ENCODE data around the gene PARD3. TPM values are rescaled to one million over a fixed set of nuclear protein-coding genes. Genes with fewer than 3 reads are reported as not detected.
A peak's percentile ranks its signal among the peaks of the same experiment; 100 is the strongest.

Gene PARD3
- total RNA-seq, 1 experiment from 2014 or later, result 51.8 TPM

DNA sequence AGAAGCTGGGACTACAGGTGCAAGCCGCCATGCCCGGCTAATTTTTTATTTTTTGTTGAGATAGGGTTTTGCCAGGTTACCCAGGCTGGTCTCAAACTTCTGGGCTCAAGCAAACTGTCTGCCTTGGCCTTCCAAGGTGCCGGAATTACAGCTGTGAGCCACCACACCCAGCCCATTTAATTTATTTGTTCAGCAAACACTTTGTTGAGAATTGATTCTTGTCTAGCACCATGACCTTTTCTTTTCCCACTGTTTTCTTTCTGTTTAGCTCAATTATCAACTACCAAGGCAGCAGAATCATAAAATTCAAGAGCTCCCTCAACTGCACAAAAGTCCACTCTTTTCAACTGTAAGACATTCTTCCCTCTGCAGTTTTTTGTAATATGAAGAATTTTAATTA, 47.8 kb upstream of the PARD3 start:
- H3K36me3 Mint-ChIP-seq, result no peaks in the 10 kb centered on the region
- ATAC-seq (no peak), DNase-seq (ENCODE audit: low spot score) (no peak)
- H3K27me3 Mint-ChIP-seq (ENCODE audit: low read depth), result no peaks in the 10 kb centered on the region
- H3K4me1 Mint-ChIP-seq, result peaks cover 24% of the 10 kb centered on the region
- H3K4me3 Mint-ChIP-seq, result no peak overlapping the region
- no peaks in the 10 kb centered on the region for H3K9me3 Mint-ChIP-seq
- TF ChIP-seq ZNF671 (CRISPR knock-in tag; IDR thresholded peaks at IDR 0.05), result no peak
- no peak for TF ChIP-seq NFYB (CRISPR knock-in tag; conservative IDR thresholded peaks at IDR 0.05; ENCODE audit: low read depth)
- no peak for TF ChIP-seq MXD4 (CRISPR knock-in tag; IDR thresholded peaks at IDR 0.05; ENCODE audit: borderline replicate concordance)
- TF ChIP-seq, protein P1, sequence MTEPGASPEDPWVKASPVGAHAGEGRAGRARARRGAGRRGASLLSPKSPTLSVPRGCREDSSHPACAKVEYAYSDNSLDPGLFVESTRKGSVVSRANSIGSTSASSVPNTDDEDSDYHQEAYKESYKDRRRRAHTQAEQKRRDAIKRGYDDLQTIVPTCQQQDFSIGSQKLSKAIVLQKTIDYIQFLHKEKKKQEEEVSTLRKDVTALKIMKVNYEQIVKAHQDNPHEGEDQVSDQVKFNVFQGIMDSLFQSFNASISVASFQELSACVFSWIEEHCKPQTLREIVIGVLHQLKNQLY (CRISPR knock-in tag; IDR thresholded peaks at IDR 0.05), result no peak
- no peak for TF ChIP-seq NR1H2 (CRISPR knock-in tag; IDR thresholded peaks at IDR 0.05)
- TF ChIP-seq, protein P2, sequence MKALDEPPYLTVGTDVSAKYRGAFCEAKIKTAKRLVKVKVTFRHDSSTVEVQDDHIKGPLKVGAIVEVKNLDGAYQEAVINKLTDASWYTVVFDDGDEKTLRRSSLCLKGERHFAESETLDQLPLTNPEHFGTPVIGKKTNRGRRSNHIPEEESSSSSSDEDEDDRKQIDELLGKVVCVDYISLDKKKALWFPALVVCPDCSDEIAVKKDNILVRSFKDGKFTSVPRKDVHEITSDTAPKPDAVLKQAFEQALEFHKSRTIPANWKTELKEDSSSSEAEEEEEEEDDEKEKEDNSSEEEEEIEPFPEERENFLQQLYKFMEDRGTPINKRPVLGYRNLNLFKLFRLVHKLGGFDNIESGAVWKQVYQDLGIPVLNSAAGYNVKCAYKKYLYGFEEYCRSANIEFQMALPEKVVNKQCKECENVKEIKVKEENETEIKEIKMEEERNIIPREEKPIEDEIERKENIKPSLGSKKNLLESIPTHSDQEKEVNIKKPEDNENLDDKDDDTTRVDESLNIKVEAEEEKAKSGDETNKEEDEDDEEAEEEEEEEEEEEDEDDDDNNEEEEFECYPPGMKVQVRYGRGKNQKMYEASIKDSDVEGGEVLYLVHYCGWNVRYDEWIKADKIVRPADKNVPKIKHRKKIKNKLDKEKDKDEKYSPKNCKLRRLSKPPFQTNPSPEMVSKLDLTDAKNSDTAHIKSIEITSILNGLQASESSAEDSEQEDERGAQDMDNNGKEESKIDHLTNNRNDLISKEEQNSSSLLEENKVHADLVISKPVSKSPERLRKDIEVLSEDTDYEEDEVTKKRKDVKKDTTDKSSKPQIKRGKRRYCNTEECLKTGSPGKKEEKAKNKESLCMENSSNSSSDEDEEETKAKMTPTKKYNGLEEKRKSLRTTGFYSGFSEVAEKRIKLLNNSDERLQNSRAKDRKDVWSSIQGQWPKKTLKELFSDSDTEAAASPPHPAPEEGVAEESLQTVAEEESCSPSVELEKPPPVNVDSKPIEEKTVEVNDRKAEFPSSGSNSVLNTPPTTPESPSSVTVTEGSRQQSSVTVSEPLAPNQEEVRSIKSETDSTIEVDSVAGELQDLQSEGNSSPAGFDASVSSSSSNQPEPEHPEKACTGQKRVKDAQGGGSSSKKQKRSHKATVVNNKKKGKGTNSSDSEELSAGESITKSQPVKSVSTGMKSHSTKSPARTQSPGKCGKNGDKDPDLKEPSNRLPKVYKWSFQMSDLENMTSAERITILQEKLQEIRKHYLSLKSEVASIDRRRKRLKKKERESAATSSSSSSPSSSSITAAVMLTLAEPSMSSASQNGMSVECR (CRISPR knock-in tag; IDR thresholded peaks at IDR 0.05; ENCODE audit: borderline replicate concordance), result no peak
- TF ChIP-seq, protein P3, sequence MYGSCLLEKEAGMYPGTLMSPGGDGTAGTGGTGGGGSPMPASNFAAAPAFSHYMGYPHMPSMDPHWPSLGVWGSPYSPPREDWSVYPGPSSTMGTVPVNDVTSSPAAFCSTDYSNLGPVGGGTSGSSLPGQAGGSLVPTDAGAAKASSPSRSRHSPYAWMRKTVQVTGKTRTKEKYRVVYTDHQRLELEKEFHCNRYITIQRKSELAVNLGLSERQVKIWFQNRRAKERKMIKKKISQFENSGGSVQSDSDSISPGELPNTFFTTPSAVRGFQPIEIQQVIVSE (CRISPR knock-in tag; IDR thresholded peaks at IDR 0.05; ENCODE audit: borderline replicate concordance), result no peak
- CTCF ChIA-PET, result interaction anchor here (0.5 to 2.3 kb wide), 2 partner anchors 9 to 41 kb away, joined by 3 to 11 read pairs; no protein-coding TSS in a partner anchor
- POLR2A ChIA-PET, result no interaction called here
- H3K27ac Mint-ChIP-seq, result no peak overlapping the region

DNA sequence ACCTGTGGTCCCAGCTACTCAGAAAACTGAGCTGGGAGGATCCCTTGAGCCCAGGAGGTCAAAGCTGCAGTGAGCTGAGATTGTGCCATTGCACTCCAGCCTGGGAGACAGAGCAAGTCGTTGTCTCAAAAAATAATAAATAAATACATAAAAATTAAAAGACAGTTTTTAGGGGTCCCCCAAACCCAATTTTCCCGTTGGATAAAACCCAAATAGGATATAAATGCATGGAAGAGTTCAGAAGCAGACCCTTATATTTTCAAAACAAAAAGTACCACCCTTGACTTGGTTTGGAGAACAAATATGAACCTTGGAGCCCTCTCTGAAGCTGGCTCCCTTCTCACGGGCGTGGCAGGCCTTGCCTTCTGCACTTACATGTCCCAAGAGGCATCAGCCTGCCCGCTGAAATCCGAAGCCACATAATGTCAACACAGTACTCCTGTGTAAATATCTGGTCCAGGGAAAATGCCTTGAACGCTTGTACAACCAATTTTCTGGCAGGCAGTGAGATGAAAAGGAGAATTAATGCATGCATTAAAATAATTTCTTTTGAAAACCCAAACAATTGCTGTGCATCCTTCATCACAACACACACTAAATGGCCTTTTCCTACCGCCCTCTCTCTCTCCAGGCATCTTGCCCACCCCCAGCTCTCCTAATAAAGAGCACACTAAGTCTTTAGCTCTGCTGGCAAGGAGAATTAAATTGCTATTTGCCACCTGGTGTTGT, 46.4 kb upstream of the PARD3 start:
- peak; percentile 24; the same call in 1 of the 2 replicates for ATAC-seq
- no peaks in the 10 kb centered on the region for H3K36me3 Mint-ChIP-seq
- H3K4me3 Mint-ChIP-seq, result no peak overlapping the region
- no peaks in the 10 kb centered on the region for H3K27me3 Mint-ChIP-seq (ENCODE audit: low read depth)
- no peak for TF ChIP-seq NR2C2 (CRISPR knock-in tag; IDR thresholded peaks at IDR 0.05)
- H3K27ac Mint-ChIP-seq, result peak overlapping the region; percentile 59; the same call in 1 of the 2 replicates
- no peak for DNase-seq (ENCODE audit: low spot score)
- H3K9me3 Mint-ChIP-seq, result no peaks in the 10 kb centered on the region
- ChIA-PET CTCF (interaction anchor here (1.0 kb wide), 1 partner anchor 44 kb away, joined by 3 read pairs; no protein-coding TSS in a partner anchor), POLR2A (interaction anchor here (0.7 kb wide), 1 partner anchor 133 kb away, joined by 3 read pairs; no protein-coding TSS in a partner anchor)
- H3K4me1 Mint-ChIP-seq, result peaks cover 23% of the 10 kb centered on the region

DNA sequence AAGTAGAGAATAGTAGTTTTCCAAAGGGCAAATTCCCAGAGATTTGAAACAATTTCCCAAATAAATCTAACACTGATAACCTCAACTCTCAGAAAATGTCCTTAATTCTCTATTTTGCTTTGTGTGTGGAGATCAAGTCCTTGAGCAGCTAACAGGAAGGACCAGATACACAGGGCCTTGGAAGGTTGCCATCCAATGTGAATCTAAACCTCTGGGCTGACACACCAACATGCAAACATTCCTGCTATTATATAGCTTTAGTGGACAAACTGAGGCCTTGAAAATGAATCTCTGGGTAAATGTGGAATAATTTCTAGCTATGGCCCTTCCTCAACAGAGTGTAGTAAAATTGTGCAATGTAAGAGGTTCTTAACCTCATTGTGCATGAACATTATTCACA, 44.1 kb upstream of the PARD3 start:
- H3K4me3 Mint-ChIP-seq, result no peak overlapping the region
- ATAC-seq, result no peak
- no peaks in the 10 kb centered on the region for H3K36me3 Mint-ChIP-seq
- no peak for DNase-seq (ENCODE audit: low spot score)
- CTCF ChIA-PET, result no interaction called here
- peaks cover 20% of the 10 kb centered on the region for H3K4me1 Mint-ChIP-seq
- H3K27ac Mint-ChIP-seq, result no peak overlapping the region
- H3K9me3 Mint-ChIP-seq, result no peaks in the 10 kb centered on the region
- TF ChIP-seq JAZF1 (CRISPR knock-in tag; IDR thresholded peaks at IDR 0.05) (no peak), ZNF232 (CRISPR knock-in tag; IDR thresholded peaks at IDR 0.05) (no peak), ZNF671 (CRISPR knock-in tag; IDR thresholded peaks at IDR 0.05) (no peak), TEAD1 (CRISPR knock-in tag; IDR thresholded peaks at IDR 0.05) (no peak), ZNF121 (CRISPR knock-in tag; IDR thresholded peaks at IDR 0.05) (no peak)
- TF ChIP-seq, protein P4, sequence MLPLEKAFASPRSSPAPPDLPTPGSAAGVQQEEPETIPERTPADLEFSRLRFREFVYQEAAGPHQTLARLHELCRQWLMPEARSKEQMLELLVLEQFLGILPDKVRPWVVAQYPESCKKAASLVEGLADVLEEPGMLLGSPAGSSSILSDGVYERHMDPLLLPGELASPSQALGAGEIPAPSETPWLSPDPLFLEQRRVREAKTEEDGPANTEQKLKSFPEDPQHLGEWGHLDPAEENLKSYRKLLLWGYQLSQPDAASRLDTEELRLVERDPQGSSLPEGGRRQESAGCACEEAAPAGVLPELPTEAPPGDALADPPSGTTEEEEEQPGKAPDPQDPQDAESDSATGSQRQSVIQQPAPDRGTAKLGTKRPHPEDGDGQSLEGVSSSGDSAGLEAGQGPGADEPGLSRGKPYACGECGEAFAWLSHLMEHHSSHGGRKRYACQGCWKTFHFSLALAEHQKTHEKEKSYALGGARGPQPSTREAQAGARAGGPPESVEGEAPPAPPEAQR (CRISPR knock-in tag; IDR thresholded peaks at IDR 0.05), result no peak
- TF ChIP-seq, protein P5, sequence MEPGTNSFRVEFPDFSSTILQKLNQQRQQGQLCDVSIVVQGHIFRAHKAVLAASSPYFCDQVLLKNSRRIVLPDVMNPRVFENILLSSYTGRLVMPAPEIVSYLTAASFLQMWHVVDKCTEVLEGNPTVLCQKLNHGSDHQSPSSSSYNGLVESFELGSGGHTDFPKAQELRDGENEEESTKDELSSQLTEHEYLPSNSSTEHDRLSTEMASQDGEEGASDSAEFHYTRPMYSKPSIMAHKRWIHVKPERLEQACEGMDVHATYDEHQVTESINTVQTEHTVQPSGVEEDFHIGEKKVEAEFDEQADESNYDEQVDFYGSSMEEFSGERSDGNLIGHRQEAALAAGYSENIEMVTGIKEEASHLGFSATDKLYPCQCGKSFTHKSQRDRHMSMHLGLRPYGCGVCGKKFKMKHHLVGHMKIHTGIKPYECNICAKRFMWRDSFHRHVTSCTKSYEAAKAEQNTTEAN (CRISPR knock-in tag; IDR thresholded peaks at IDR 0.05), result no peak
- TF ChIP-seq, protein P6, sequence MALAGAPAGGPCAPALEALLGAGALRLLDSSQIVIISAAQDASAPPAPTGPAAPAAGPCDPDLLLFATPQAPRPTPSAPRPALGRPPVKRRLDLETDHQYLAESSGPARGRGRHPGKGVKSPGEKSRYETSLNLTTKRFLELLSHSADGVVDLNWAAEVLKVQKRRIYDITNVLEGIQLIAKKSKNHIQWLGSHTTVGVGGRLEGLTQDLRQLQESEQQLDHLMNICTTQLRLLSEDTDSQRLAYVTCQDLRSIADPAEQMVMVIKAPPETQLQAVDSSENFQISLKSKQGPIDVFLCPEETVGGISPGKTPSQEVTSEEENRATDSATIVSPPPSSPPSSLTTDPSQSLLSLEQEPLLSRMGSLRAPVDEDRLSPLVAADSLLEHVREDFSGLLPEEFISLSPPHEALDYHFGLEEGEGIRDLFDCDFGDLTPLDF (CRISPR knock-in tag; IDR thresholded peaks at IDR 0.05), result no peak
- TF ChIP-seq, protein P7, sequence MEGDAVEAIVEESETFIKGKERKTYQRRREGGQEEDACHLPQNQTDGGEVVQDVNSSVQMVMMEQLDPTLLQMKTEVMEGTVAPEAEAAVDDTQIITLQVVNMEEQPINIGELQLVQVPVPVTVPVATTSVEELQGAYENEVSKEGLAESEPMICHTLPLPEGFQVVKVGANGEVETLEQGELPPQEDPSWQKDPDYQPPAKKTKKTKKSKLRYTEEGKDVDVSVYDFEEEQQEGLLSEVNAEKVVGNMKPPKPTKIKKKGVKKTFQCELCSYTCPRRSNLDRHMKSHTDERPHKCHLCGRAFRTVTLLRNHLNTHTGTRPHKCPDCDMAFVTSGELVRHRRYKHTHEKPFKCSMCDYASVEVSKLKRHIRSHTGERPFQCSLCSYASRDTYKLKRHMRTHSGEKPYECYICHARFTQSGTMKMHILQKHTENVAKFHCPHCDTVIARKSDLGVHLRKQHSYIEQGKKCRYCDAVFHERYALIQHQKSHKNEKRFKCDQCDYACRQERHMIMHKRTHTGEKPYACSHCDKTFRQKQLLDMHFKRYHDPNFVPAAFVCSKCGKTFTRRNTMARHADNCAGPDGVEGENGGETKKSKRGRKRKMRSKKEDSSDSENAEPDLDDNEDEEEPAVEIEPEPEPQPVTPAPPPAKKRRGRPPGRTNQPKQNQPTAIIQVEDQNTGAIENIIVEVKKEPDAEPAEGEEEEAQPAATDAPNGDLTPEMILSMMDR (IDR thresholded peaks at IDR 0.05), result no peak
- TF ChIP-seq, protein P8, sequence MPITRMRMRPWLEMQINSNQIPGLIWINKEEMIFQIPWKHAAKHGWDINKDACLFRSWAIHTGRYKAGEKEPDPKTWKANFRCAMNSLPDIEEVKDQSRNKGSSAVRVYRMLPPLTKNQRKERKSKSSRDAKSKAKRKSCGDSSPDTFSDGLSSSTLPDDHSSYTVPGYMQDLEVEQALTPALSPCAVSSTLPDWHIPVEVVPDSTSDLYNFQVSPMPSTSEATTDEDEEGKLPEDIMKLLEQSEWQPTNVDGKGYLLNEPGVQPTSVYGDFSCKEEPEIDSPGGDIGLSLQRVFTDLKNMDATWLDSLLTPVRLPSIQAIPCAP (CRISPR knock-in tag; IDR thresholded peaks at IDR 0.05), result no peak
- H3K27me3 Mint-ChIP-seq (ENCODE audit: low read depth), result no peaks in the 10 kb centered on the region
- POLR2A ChIA-PET, result no interaction called here
